HepG2 (cell line): ENCODE data around the gene COX15. TPM values are rescaled to one million over a fixed set of nuclear protein-coding genes. Genes with fewer than 3 reads are reported as not detected.

Experiments
- FOXC1 ChIP-seq: sonication (generic); formaldehyde crosslinking; IDR thresholded peaks from 2 replicates; pipeline ENCODE4 v1.8.0; 2022; ENCODE audit warnings: mild to moderate bottlenecking, missing genetic modification reagents, borderline replicate concordance
- FOXM1 ChIP-seq: sonication (generic); formaldehyde crosslinking; IDR thresholded peaks from 2 replicates; pipeline ENCODE4 v1.5.0; 2020; ENCODE audit warnings: missing genetic modification reagents
- JDP2 ChIP-seq: sonication (generic); formaldehyde crosslinking; IDR thresholded peaks from 2 replicates; pipeline ENCODE4 v1.8.1; 2022; ENCODE audit warnings: missing genetic modification reagents, borderline replicate concordance
- KLF9 ChIP-seq: IDR thresholded peaks from 2 replicates; pipeline ENCODE4 v1.6.1; 2016; ENCODE audit warnings: low read depth
- MED8 ChIP-seq: sonication (generic); formaldehyde crosslinking; IDR thresholded peaks from 2 replicates; pipeline ENCODE4 v1.8.1; 2023; ENCODE audit warnings: mild to moderate bottlenecking, missing genetic modification reagents; ENCODE audit not compliant: insufficient replicate concordance
- NCOA5 ChIP-seq: sonication (generic); formaldehyde crosslinking; IDR thresholded peaks from 2 replicates; pipeline ENCODE4 v1.4.0; 2020; ENCODE audit warnings: missing genetic modification reagents
- NR2F1 ChIP-seq, 2 experiments: fragments of 450-650 bp in 1 of 2; formaldehyde crosslinking in 1 of 2; IDR thresholded peaks; 2 replicates each; pipeline versions ENCODE4 v1.5.0 to v1.6.1; 2016 to 2020; ENCODE audit warnings: mild to moderate bottlenecking in 1 of 2, missing compliant biosample characterization in 1 of 2, missing genetic modification reagents in 1 of 2, moderate library complexity in 1 of 2
- PCBP1 ChIP-seq: fragments of 200-400 bp; formaldehyde crosslinking; IDR thresholded peaks from 2 replicates; pipeline ENCODE4 v1.6.1; 2017; ENCODE audit warnings: mild to moderate bottlenecking, low read depth, low read length, borderline replicate concordance
- ZMAT3 ChIP-seq: sonication (generic); formaldehyde crosslinking; conservative IDR thresholded peaks from 2 replicates; pipeline ENCODE4 v1.7.0; 2021; ENCODE audit warnings: missing genetic modification reagents
- ZNF251 ChIP-seq: sonication (generic); formaldehyde crosslinking; IDR thresholded peaks from 2 replicates; pipeline ENCODE4 v1.9.0; 2021; ENCODE audit warnings: mild to moderate bottlenecking, missing genetic modification reagents
- ZNF326 ChIP-seq: sonication (generic); formaldehyde crosslinking; IDR thresholded peaks from 2 replicates; pipeline ENCODE4 v1.4.0; 2020; ENCODE audit warnings: missing genetic modification reagents, borderline replicate concordance
- ZNF564 ChIP-seq: sonication (generic); formaldehyde crosslinking; IDR thresholded peaks from 2 replicates; pipeline ENCODE4 v1.8.1; 2023; ENCODE audit warnings: mild to moderate bottlenecking, missing genetic modification reagents
- ZNF740 ChIP-seq: sonication (generic); formaldehyde crosslinking; IDR thresholded peaks from 2 replicates; pipeline ENCODE4 v1.4.0; 2020; ENCODE audit warnings: missing genetic modification reagents
- polyA plus RNA-seq, 8 experiments: library from polyadenylated mRNA; depleted of rRNA in 3 of 8; stranded (reverse) in 7 of 8; unstranded in 1 of 8; fragments of >200 nt; fragmentation: Illumina TruSeq in 4 of 8; extraction: Trizol in 4 of 8; gene quantifications; 2 replicates each; pipeline versions ENCODE4 v1.2.1 to v1.2.3, GENCODE V29; 2011 to 2016; ENCODE audit warnings: low read depth in 4 of 8, missing spikeins in 1 of 8, mixed read lengths in 1 of 8; ENCODE audit not compliant: insufficient read depth in 1 of 8
- total RNA-seq, 5 experiments: library from RNA; depleted of rRNA; stranded (reverse); fragments of >200 nt; fragmentation: Illumina TruSeq; extraction: Trizol; gene quantifications; 2 replicates each; pipeline ENCODE4 v1.2.3, GENCODE V29; 2016; ENCODE audit warnings: low read depth in 1 of 5
- TF ChIP-seq, protein P1 (sequence below): sonication (generic); formaldehyde crosslinking; IDR thresholded peaks from 2 replicates; pipeline ENCODE4 v1.9.0; 2021; ENCODE audit warnings: missing genetic modification reagents, mild to moderate bottlenecking, borderline replicate concordance
- TF ChIP-seq, protein P2 (sequence below): sonication (generic); formaldehyde crosslinking; IDR thresholded peaks from 2 replicates; pipeline ENCODE4 v1.5.0; 2020; ENCODE audit warnings: missing genetic modification reagents
- TF ChIP-seq, protein P3 (sequence below): sonication (generic); formaldehyde crosslinking; IDR thresholded peaks from 2 replicates; pipeline ENCODE4 v1.4.0; 2020; ENCODE audit warnings: missing genetic modification reagents, borderline replicate concordance
- TF ChIP-seq, protein P4 (sequence below): sonication (generic); formaldehyde crosslinking; IDR thresholded peaks from 2 replicates; pipeline ENCODE4 v1.9.0; 2021; ENCODE audit warnings: missing genetic modification reagents, mild to moderate bottlenecking, borderline replicate concordance
- TF ChIP-seq, protein P5 (sequence below): sonication (generic); formaldehyde crosslinking; IDR thresholded peaks from 2 replicates; pipeline ENCODE4 v1.9.0; 2022; ENCODE audit warnings: missing genetic modification reagents, mild to moderate bottlenecking, borderline replicate concordance

COX15 gene
- total and polyA plus RNA-seq, 2 of the 13 experiments (the other 11 are each of a cell fraction or from before 2014, with no cell fraction given), result 19.2 to 44.7 TPM

GRCh38 chr10:99732033-99732842 lies at the start of gene COX15, which contains the start of gene CUTC (continued):
- TF ChIP-seq PCBP1 (peak; percentile 45; the same call in 1 of the 2 replicates), KLF9 (CRISPR knock-in tag) (no peak), JDP2 (no peak), FOXM1 (CRISPR knock-in tag) (no peak), MED8 (CRISPR knock-in tag) (peak; percentile 54), ZNF740 (0 out of 2 replicates have a peak, but pooled peaks have one; percentile 36), ZNF564 (peak; percentile 90; the same call in 1 of the 2 replicates), NR2F1 (CRISPR knock-in tag; IDR thresholded peaks at IDR 0.05) (no peak), FOXC1 (CRISPR knock-in tag) (peak; percentile 65), NCOA5 (no peak), ZMAT3 (CRISPR knock-in tag) (peak; percentile 79), ZNF251 (CRISPR knock-in tag) (no peak), ZNF326 (CRISPR knock-in tag) (no peak)
- TF ChIP-seq, protein P1, sequence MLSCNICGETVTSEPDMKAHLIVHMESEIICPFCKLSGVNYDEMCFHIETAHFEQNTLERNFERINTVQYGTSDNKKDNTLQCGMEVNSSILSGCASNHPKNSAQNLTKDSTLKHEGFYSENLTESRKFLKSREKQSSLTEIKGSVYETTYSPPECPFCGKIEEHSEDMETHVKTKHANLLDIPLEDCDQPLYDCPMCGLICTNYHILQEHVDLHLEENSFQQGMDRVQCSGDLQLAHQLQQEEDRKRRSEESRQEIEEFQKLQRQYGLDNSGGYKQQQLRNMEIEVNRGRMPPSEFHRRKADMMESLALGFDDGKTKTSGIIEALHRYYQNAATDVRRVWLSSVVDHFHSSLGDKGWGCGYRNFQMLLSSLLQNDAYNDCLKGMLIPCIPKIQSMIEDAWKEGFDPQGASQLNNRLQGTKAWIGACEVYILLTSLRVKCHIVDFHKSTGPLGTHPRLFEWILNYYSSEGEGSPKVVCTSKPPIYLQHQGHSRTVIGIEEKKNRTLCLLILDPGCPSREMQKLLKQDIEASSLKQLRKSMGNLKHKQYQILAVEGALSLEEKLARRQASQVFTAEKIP (CRISPR knock-in tag), result no peak
- TF ChIP-seq, protein P2, sequence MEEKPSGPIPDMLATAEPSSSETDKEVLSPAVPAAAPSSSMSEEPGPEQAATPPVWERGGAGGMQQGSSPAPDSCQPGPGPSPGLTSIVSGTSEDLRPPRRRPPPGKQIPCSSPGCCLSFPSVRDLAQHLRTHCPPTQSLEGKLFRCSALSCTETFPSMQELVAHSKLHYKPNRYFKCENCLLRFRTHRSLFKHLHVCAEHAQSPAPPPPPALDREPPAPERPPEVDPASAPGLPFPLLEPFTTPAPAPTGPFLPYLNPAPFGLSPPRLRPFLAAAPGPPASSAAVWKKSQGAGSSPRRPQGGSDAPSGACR (CRISPR knock-in tag), result peak; percentile 26
- TF ChIP-seq, protein P3, sequence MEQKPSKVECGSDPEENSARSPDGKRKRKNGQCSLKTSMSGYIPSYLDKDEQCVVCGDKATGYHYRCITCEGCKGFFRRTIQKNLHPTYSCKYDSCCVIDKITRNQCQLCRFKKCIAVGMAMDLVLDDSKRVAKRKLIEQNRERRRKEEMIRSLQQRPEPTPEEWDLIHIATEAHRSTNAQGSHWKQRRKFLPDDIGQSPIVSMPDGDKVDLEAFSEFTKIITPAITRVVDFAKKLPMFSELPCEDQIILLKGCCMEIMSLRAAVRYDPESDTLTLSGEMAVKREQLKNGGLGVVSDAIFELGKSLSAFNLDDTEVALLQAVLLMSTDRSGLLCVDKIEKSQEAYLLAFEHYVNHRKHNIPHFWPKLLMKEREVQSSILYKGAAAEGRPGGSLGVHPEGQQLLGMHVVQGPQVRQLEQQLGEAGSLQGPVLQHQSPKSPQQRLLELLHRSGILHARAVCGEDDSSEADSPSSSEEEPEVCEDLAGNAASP (CRISPR knock-in tag), result peak; percentile 29; the same call in 1 of the 2 replicates
- TF ChIP-seq, protein P4, sequence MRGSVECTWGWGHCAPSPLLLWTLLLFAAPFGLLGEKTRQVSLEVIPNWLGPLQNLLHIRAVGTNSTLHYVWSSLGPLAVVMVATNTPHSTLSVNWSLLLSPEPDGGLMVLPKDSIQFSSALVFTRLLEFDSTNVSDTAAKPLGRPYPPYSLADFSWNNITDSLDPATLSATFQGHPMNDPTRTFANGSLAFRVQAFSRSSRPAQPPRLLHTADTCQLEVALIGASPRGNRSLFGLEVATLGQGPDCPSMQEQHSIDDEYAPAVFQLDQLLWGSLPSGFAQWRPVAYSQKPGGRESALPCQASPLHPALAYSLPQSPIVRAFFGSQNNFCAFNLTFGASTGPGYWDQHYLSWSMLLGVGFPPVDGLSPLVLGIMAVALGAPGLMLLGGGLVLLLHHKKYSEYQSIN (CRISPR knock-in tag), result no peak
- TF ChIP-seq, protein P5, sequence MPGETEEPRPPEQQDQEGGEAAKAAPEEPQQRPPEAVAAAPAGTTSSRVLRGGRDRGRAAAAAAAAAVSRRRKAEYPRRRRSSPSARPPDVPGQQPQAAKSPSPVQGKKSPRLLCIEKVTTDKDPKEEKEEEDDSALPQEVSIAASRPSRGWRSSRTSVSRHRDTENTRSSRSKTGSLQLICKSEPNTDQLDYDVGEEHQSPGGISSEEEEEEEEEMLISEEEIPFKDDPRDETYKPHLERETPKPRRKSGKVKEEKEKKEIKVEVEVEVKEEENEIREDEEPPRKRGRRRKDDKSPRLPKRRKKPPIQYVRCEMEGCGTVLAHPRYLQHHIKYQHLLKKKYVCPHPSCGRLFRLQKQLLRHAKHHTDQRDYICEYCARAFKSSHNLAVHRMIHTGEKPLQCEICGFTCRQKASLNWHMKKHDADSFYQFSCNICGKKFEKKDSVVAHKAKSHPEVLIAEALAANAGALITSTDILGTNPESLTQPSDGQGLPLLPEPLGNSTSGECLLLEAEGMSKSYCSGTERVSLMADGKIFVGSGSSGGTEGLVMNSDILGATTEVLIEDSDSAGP (CRISPR knock-in tag), result peak; percentile 85
